HUES64 (cell line): ENCODE measurements around the gene ADARB2.

Source experiments
- H3K27ac ChIP-seq: 2 replicates; pipeline ENCODE4 v1.7.0; 2013; ENCODE audit warnings: low read depth, low read length, inconsistent platforms
- H3K27me3 ChIP-seq: 2 replicates; pipeline ENCODE4 v1.6.1; 2013; ENCODE audit warnings: mild to moderate bottlenecking, low read length; ENCODE audit not compliant: insufficient read depth
- H3K36me3 ChIP-seq: 2 replicates; pipeline ENCODE4 v1.6.1; 2013; ENCODE audit warnings: mild to moderate bottlenecking, low read length; ENCODE audit not compliant: insufficient read depth
- H3K4me1 ChIP-seq: 2 replicates; pipeline ENCODE4 v1.6.1; 2013; ENCODE audit warnings: mild to moderate bottlenecking, low read length, moderate library complexity; ENCODE audit not compliant: insufficient read depth
- H3K4me3 ChIP-seq: 2 replicates; pipeline ENCODE4 v1.5.1; 2013; ENCODE audit warnings: mild to moderate bottlenecking, low read length, moderate library complexity
- H3K9ac ChIP-seq: 2 replicates; pipeline ENCODE4 v1.6.1; 2013; ENCODE audit warnings: mild to moderate bottlenecking, low read depth, low read length
- H3K9me3 ChIP-seq: 2 replicates; pipeline ENCODE4 v1.6.1; 2013; ENCODE audit warnings: low read depth, low read length; ENCODE audit not compliant: insufficient read depth
- WGBS: fragments of 150-250, 120-280 bp; methylation state at CpG from one replicate; pipeline ENCODE4 v1.1.7; 2013; ENCODE audit warnings: missing lambda C conversion rate; 5-methylcytosine and 5-hydroxymethylcytosine counted together

Gene ADARB2

DNA sequence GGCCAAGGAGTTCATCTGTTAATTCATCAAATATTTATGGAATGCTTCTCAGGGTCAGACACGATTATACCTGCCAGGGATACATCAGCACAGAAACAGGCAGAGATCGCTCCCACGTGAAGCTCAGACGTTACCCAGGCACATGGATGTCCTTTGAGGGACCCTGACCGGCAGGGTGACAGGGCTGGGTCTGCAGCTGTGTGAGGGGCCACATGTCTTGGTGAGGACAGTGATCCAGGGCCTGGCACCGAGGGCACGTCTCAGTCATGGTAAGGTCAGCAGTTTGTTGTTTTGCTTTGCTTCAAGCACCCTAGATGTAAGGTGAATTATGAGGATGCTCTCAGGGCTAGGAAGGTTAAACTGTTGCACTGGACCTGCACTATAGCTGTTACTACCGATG is 453.2 kb downstream of the ADARB2 start:
- H3K9me3 ChIP-seq = no peaks in the 10 kb centered on the region
- no peak overlapping the region for H3K4me3 ChIP-seq
- peaks cover 4% of the 10 kb centered on the region for H3K4me1 ChIP-seq
- 93% methylated on average over 8 of the region's 8 CpGs for WGBS
- no peaks in the 10 kb centered on the region for H3K36me3 ChIP-seq
- H3K9ac ChIP-seq = no peak overlapping the region
- H3K27ac ChIP-seq = no peak overlapping the region
- no peaks in the 10 kb centered on the region for H3K27me3 ChIP-seq

DNA sequence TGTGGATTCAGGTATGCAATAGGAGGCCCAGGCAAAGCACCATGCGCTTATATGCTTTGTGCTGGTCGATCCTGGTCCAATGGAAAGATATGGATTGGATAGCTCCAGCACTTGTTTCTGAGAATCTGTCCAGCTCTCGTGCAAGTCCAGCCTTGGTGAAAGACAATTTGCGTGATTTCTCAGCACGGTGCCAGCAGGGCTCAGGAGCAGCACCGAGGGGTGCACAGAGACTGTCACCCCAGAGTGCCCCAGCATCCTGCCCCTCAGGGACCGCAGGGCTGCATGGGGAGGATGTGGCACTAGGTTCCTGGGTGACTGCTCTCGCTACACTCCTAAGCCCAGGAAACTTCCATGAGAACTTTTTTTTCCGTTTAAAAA is 455.9 kb downstream of the ADARB2 start:
- Histone ChIP-seq H3K4me1 (peaks cover 4% of the 10 kb centered on the region), H3K36me3 (no peaks in the 10 kb centered on the region), H3K9me3 (no peaks in the 10 kb centered on the region), H3K27ac (no peak overlapping the region), H3K4me3 (no peak overlapping the region), H3K9ac (no peak overlapping the region), H3K27me3 (no peaks in the 10 kb centered on the region)
- 93% methylated on average over 9 of the region's 9 CpGs for WGBS

GRCh38 chr10:1280466-1281404 is 456.6 kb downstream of the ADARB2 start:
- Histone ChIP-seq H3K9ac (no peak overlapping the region), H3K4me3 (no peak overlapping the region), H3K36me3 (no peaks in the 10 kb centered on the region), H3K9me3 (no peaks in the 10 kb centered on the region), H3K4me1 (peaks cover 4% of the 10 kb centered on the region), H3K27ac (no peak overlapping the region), H3K27me3 (no peaks in the 10 kb centered on the region)
- WGBS = 85% methylated on average over 19 of the region's 19 CpGs

- Histone ChIP-seq H3K36me3 (no peaks in the 10 kb centered on the region), H3K4me3 (no peak overlapping the region), H3K9ac (no peak overlapping the region), H3K27me3 (no peaks in the 10 kb centered on the region), H3K4me1 (no peaks in the 10 kb centered on the region), H3K9me3 (no peaks in the 10 kb centered on the region), H3K27ac (no peak overlapping the region)
- WGBS = 96% methylated on average over 3 of the region's 3 CpGs
Measured at GRCh38 chr10:1278306-1278705, 459.0 kb downstream of the ADARB2 start.

DNA sequence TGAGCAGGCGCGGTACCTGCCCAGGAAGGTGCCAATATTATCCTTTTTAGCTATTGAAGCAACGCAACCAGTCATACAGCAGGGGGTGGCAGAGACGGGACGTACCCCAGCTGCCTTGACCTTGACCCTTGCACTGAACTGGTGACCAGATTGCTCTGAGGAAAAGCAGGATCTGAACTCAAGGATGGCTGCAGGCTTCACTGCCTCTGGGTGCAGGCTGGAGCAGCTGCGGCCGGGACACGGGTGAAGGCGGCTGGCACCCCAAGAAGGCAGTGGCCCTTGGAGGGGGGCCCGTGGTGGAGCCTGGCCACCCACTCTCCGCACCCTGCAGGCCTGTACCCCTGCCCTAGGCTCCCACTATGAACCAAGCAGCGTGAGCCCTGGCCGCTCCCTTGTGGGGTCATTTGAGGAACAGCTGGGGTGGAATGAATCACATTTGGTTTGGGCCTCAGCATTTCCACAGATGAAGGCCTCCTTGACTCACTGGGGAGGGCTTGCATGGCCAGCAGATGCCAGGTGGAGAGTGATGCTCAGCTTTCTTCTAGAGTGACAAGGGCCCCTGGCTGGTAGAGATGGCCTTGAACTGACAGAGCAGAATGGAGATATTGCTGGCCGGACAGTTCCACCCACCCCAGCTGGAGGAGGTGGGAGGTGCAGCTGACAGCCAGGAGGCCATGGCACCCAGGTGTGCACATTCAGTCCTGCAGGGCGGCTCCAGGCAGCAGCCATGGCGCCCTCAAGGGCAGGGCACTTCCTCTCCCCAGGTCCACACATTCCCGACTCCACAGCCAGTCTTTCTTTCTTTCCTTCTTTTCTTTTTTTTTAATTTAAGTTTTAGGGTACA is 462.4 kb downstream of the ADARB2 start:
- H3K4me1 ChIP-seq = no peaks in the 10 kb centered on the region
- no peaks in the 10 kb centered on the region for H3K36me3 ChIP-seq
- H3K9me3 ChIP-seq = no peaks in the 10 kb centered on the region
- 94% methylated on average over 16 of the region's 17 CpGs for WGBS
- no peaks in the 10 kb centered on the region for H3K27me3 ChIP-seq
- no peak overlapping the region for H3K4me3 ChIP-seq
- H3K27ac ChIP-seq = no peak overlapping the region
- no peak overlapping the region for H3K9ac ChIP-seq

DNA sequence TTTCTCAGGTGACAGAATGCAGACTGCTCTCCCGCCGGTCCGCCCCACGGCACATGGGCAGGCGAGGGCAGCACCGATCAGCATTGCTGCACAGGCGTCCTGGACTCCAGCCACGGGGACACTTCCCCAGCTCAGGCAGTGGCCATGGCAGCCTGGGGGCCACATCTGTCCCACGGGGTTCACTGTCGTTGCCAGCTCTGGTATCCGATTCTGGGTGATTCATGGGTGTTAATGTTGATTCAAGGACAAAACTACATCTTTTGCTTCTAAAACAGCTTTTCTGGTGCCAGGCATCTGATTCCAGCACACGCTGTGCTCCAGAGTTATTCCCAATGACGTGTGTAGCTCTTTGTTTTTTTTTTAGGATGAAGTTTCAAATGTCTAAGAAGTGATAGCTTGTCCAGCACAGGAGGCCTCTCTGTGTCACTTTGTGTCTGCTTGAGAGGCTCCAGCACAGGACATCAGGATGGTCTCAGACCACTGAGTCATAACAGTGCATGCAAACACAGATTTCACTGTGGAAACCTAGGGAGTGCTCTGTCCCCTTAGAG is 463.1 kb downstream of the ADARB2 start:
- Histone ChIP-seq H3K27ac (no peak overlapping the region), H3K4me1 (no peaks in the 10 kb centered on the region), H3K27me3 (no peaks in the 10 kb centered on the region), H3K4me3 (no peak overlapping the region), H3K9me3 (no peaks in the 10 kb centered on the region), H3K9ac (no peak overlapping the region), H3K36me3 (no peaks in the 10 kb centered on the region)
- 93% methylated on average over 13 of the region's 13 CpGs for WGBS

GRCh38 chr10:1273372-1274105 is 463.8 kb downstream of the ADARB2 start:
- H3K4me1 ChIP-seq = no peaks in the 10 kb centered on the region
- H3K27me3 ChIP-seq = no peaks in the 10 kb centered on the region
- 93% methylated on average over 19 of the region's 19 CpGs for WGBS
- no peaks in the 10 kb centered on the region for H3K36me3 ChIP-seq
- H3K9ac ChIP-seq = no peak overlapping the region
- H3K27ac ChIP-seq = no peak overlapping the region
- H3K9me3 ChIP-seq = no peaks in the 10 kb centered on the region
- H3K4me3 ChIP-seq = no peak overlapping the region

- Histone ChIP-seq H3K4me3 (no peak overlapping the region), H3K27ac (no peak overlapping the region), H3K9ac (no peak overlapping the region), H3K4me1 (no peaks in the 10 kb centered on the region), H3K36me3 (no peaks in the 10 kb centered on the region), H3K9me3 (no peaks in the 10 kb centered on the region), H3K27me3 (no peaks in the 10 kb centered on the region)
- 89% methylated on average over 9 of the region's 9 CpGs for WGBS
Measured at GRCh38 chr10:1272777-1273161, 464.6 kb downstream of the ADARB2 start.

- Histone ChIP-seq H3K9ac (no peak overlapping the region), H3K36me3 (no peaks in the 10 kb centered on the region), H3K4me1 (no peaks in the 10 kb centered on the region), H3K27ac (no peak overlapping the region), H3K4me3 (no peak overlapping the region), H3K27me3 (no peaks in the 10 kb centered on the region), H3K9me3 (no peaks in the 10 kb centered on the region)
- WGBS = 93% methylated on average over 12 of the region's 12 CpGs
Measured at GRCh38 chr10:1272079-1272776, 465.1 kb downstream of the ADARB2 start.

- no peaks in the 10 kb centered on the region for H3K27me3 ChIP-seq
- H3K4me1 ChIP-seq = no peaks in the 10 kb centered on the region
- H3K9me3 ChIP-seq = no peaks in the 10 kb centered on the region
- WGBS = 95% methylated on average over 15 of the region's 15 CpGs
- H3K4me3 ChIP-seq = no peak overlapping the region
- H3K9ac ChIP-seq = no peak overlapping the region
- no peaks in the 10 kb centered on the region for H3K36me3 ChIP-seq
- no peak overlapping the region for H3K27ac ChIP-seq
Measured at GRCh38 chr10:1270906-1271305, 466.4 kb downstream of the ADARB2 start.
